GM21447 (cell line): ENCODE measurements around the gene CSRP3.
"Not testable (repeated sequence)": the region's sequence is repeated elsewhere in the genome, so short reads cannot be mapped to it uniquely, and the experiment has no call there.

Source experiments
- ATAC-seq: cut with Tn5 transposase; IDR thresholded peaks from one replicate; pipeline ENCODE4 v1.9.1; 2021; ENCODE audit not compliant: unreplicated experiment

The CSRP3 gene

DNA sequence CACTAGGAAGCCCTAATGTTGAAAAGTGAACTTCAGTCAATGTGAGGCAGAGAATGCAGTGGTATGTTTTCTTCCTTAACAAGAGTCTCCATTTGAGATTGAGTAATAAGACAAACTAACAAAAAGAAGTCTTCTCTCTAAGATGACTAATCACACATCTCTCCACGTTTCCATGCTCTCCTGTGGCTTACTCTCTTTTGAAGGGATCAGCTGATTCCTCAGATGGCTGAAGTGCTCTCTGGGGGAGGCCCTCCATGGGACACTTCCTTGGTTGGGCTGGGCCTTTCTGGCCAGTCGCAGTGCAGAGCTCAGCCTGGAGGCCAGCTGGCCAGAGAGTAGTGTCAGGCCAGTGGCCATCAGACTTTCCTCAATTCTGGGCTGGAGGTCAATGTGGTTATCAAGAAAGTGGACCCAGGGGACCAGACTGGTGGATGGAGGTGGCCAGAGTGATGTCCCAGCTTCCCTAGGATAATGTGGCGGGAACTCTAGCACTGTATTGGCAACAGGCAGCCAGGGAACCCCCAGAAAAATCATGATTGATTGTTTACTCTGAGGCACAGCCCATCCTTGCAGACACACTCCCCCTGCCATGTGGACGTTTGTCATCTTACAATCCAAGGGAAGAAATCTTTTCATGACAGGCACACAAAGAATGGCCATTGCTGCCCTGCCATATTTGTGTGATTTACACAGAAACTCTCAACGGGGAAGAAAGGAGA lies 14.5 kb downstream of the CSRP3 start:
- ATAC-seq: no peak

DNA sequence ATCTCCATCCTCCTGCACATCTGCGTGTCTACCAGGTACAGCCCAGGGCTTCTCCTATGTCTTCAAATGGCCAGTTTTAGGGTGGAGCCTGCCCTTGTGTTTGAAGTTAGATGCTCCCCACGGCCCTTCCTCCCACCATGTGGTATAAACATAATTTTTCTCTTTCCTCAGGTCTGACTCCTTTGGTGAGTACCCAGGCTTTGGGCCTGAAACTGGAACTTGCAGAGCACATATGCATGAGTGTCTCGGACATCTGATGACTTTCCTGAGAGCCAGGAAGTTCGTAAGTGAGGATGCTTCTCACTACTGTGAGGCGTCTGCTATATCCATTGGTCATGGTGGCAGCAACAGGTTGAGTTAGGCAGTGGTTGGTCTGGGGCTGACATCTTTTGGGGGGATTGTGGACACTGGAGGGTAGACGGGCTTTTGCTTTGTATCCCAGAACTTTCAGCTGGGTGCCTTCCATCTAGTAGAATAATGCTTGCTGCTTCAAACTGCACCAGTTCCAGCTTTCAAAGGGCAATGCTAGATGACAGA lies 16.2 kb downstream of the CSRP3 start:
- ATAC-seq: no peak

DNA sequence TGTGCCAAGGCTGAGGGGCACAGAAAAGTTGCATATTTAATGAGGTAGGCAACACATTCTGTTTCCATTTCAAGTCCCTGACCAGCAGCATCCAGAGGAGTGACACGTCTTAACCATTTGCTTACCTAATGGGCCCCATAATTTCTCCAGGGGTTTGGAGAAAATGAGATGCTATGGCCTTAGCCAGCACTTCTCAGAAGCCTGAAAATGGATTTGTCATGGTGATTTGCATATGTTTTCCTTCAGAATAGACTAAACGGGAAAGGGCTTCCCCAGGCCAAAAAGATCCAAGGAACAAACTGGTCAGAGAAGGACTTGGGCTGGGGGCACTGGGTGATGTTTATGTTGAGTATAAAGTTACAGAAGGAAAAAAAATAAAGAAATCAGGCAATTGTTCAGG lies 16.7 kb downstream of the CSRP3 start:
- ATAC-seq: no peak

DNA sequence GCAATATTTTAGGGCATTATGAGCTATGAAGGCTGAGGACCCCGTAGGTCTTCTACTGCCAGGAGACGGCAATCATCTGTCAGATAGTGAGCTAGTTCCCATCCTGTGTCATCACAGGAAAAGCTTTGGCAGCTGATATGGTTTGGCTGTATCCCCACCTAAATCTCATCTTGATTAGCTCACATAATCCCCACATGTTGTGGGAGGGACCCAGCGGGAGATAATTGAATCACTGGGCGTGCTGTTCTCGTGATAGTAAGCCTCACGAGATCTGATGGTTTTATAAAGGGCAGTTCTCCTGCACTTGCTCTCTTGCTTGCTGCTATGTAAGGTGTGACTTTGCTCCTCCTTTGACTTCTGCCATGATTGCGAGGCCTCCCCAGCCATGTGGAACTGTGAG lies 18.1 kb downstream of the CSRP3 start:
- ATAC-seq: no peak

DNA sequence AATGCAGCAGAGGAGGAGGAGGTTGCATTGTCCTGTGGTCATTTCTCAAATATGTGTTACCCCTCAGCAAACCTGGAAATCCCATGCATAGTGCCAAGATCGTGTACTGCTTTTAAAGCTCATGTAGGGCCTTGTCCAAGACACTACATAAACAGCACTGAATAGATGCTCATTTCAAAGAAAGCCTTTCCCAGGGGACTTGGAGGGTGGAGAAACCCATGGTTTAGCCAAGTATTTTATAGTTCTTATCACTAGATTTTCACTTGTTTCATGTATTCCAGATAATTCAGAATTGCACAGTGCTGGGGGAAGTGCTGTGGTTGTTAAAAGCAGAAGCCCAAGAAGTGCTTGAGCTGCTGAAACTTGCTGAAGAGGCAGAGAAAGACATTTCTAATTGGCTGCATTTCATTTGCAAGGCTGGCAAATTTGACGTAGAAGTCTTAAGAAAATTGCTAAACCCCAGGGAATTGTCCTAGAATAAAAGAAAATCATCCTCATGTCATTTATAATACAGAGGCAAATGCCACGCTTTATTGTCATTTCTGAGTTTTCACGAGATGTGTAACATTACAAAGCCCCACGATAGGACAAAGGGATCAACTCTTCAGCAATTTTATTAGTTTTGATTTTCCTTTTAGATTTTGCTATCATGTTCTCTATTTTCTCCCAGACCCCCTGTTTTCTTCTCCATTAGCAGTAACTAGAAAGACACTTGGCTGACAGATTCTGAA lies 20.1 kb downstream of the CSRP3 start:
- no peak for ATAC-seq

DNA sequence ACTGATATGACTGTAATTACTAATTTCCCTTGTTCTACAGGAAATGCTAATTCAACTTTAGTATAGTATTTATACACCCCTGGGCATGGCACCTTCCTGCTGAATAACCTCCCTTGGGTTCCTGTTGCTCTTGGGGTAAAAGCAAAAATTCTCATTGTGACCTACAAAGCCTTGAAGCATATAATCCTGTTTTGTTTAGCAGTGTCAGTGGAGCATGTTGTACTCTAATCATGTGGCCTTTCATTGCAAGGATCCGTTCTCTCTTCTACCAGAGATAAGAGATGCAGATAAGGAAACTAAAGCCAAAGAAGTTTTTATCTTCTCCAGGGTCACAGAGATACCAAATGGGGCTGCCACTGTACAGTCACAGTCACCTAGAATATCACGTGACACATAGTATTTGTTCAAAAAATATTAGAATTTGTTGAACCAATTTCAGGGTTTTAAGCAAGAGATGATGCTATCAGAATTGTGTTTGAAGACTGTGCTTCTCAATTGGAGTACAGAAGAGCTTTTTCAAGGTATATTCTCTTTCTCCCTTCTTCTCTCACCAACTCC lies 25.1 kb downstream of the CSRP3 start:
- no peak for ATAC-seq

DNA sequence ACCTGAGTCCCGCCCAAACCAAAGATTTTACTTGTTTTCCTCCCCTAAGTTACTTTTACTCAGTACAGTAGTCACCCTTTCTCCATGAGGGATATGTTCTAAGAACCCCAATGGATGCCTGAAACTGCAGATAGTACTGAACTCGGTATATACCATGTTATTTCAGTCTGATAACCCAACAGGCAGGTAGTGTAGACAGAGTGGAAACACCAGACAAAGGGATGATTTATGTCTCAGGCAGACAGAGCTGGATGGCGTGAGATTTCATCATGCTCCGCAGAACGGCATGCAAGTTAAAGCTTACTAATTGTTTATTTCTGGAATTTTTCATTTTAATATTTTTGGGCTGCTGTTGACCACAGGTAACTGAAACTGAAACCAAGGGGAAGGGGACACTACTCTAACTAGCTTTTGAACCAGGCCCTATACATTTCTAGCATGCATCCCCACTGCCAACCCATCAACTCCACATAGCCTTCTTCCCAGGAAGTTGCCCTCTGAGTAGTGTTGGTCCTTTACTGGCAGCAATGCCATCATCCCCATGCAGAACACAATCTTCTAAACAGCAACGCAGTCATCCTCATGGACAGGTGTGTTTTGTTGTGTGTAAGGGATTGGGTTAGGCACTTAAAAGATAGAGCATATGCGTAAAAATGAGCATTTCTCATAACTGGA lies 27.7 kb downstream of the CSRP3 start:
- ATAC-seq: no peak

DNA sequence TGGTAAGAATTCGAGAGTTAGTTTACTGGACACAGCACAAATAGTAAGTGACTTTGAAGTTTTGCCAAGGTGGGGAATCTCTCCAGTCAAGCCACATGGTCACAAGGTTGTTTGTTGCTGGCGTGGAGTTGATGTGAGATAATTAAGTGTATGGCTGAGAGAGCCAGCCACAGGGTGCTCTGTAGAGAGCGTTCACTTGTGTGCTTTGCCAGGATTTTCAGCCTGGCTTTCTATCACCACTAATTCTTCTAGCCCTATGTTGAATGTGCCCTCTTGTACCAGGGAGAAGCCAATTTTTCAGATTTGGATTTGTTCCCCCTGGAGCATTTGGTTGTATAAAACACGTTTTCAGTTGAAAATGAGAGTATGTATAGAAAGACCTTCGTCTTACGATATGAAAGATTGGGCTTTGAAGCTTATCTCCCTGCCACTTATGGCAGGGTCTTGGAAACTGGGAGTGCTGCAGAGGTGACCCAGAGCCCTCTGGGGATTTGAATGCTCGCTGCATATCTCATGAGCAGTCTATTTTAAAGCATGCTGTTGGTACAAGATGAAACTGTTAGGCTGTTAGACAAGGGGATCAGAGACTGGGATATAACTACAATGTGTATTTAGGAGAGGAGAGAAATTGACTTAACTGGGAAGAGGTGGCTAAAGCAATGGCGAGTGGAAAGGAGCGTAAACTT lies 28.6 kb downstream of the CSRP3 start:
- no peak for ATAC-seq

DNA sequence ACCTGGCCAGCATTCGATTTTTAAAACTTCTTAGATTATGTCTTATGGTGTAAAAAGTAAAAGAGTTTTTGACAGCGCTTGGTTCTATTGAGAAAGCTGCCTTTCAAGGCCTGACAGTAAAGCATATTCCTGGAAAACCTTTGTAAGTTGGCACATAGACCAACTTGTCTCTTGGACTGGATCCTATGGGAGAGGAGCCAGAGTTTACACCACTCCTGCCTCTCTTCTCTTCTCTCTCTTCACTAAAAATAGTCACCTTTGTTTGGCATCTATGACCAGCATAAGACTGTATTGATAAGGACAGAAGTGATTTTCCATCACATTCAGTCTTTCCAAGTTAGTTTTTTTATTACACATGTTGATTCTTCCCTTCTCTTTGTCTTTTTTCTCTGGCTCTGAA lies 33.7 kb downstream of the CSRP3 start:
- ATAC-seq: no peak

DNA sequence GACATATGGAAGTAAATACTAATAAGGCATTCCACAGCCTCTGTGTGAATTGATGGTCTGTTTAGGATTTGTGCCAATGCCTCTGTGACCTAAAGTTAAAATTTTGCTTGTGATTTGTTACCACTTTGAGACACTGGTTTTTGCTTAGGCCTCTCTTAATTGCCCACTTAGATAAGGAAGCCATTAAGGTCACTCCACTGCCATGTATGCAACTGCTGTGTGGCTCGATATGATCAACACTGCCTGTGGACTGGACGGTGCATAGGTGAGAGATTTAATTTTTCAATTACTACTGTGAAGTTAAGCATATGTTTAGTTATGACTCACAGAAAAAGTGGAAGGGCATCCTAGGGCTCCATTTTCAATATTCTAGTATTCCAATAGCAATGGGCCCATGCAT lies 36.9 kb downstream of the CSRP3 start:
- no peak for ATAC-seq

DNA sequence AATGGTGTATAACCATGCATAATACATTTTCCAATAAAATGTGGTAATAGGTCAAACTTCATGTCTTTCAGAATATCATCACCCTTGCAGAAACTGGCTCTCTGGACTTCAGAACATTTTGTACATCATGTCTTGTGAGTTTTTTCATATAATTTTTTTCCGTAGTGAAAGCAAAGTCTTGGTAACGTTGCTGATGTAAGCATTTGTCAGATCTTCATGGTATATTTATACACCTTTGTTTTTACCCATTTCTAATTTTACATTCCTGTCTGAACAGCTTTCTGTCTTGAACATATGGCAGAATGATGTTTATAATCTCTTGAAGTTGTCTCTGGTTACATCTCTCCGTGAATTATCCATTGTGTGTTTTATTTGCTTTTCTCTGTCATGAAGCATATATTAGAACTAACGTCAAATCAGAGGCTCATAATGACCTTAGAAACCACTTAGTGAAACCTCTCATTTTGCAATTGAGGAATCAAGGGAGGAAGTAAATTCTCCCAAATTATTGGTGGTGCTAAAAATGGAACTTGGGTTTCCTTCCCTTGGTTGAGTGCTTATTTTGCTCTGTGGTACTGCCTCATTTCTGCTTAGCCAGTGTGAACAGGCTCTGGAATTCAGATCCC lies 37.4 kb downstream of the CSRP3 start:
- ATAC-seq: no peak

DNA sequence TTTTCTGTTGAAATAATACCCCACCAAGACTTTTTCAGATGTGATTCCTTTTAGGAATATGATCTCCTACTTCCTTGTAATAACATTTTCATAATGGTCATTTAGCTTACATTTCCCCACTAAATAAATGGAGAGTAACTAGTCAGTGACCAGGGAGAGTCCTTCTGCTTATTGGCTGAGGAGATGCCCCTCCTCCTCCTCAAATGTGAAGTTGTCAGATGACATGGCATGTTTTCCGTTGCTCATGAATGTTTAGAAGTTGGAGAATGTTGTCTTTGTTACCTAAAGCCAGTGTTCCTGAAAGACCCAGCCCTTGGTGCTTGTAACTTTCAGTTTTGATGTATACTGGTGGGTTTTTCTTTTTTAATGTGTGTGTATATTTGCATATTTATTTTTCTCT lies 38.2 kb downstream of the CSRP3 start:
- ATAC-seq: no peak

DNA sequence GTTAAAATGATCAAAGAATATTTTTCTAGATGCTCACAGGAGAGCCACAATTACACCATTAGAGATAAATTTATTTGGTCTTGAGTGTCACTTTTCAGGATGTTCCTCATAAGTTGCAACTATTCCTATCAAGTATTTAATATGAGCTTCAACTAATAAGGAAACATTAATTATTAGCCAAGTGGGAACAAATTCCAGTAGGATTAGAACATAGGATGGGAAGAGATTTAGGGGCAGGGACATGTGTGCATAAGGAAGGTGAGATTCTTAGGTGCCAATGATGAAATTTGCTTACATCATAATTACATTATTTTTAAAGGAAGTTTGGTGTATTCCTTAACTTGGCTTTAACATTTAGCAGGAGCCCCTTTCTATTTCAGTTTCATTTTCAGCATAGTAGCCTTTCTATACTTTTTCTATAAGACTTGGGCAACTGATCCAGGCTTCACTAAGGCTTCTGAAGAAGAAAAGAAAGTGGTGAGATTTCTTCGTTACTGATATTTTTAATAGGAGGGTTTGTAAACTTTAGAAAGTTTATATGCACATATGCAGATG lies 38.8 kb downstream of the CSRP3 start:
- no peak for ATAC-seq

DNA sequence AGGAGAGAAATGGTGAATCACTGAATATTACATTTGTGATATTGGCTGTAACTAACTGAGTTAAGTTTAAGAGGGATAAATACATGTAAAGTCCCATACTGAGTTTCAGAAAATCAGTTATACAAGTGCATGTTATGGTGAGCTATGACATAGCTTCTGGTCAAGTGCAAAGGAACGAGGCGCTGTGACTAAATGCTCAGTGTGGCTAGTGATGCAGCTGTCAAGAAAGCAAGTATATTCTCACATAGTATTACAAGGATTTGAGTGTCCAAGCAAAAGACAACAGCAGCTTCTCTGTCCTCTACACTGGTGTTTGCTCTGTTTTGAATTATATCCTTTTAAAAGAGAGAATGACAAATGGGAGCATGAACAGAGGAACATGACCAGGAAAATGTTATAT lies 40.1 kb downstream of the CSRP3 start:
- ATAC-seq: no peak

DNA sequence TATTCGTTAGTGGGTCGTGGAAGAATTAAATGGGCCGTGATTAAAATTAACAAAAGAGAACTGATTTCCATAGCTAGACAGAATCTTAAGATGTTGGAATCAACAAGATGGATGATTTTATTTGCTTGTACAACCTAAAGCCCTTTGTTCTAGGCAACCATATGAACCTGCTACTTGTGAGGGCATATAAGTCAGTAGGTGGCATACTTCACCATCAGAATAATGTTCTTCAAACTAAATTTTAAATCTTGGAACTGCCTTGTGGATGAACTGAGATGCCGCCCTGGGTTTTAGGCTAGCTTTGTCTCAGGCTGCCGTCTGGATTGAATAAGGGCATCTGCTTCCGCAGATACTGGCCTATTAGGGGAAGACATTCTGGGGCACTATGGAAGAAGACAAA lies 40.9 kb downstream of the CSRP3 start:
- ATAC-seq: no peak

DNA sequence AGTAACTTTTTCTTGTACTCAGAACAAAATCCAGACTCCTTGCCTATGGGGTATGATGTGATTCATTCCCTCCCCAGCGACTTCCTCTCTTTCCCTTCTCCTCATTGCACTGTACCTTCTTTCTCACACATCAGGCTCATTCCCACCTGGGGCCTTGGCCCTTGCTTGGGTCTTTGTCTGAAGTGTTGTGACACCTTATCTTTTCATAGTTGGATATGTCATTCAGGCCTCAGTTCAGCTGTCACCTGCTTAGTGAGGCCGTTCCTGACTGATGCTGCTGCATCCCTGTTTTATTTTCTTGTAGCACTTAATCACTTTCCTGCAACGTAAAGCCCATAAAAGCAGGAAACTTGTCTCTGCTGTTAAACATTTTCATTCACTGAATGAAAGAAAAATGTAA lies 44.9 kb downstream of the CSRP3 start:
- no peak for ATAC-seq

DNA sequence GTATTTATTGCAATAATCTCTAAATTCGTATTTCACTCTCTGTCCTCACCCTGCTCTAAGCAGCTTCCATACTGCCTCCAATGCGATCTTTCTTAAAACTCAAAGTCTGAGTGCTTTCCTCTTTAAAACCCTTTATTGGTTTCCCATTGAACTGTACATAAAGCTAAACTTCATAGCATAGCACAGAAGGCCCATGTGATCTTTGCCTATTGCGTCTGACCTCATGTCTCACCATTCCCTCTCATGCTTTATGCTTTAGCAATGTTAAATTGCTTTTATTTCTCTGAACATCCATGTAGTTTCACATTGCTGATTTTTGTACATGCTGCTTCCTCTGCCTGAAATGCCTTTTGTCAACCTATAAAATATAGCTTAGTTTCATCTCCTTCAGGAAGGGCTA lies 56.5 kb downstream of the CSRP3 start:
- ATAC-seq: no peak

DNA sequence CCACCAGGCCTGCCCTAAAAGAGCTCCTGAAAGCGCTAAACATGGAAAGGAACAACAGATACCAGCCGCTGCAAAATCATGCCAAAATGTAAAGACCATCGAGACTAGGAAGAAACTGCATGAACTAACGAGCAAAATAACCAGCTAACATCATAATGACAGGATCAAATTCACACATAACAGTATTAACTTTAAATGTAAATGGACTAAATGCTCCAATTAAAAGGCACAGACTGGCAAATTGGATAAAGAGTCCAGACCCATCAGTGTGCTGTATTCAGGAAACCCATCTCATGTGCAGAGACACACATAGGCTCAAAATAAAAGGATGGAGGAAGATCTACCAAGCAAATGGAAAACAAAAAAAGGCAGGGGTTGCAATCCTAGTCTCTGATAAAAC lies 64.9 kb downstream of the CSRP3 start:
- ATAC-seq: not testable (repeated sequence)

DNA sequence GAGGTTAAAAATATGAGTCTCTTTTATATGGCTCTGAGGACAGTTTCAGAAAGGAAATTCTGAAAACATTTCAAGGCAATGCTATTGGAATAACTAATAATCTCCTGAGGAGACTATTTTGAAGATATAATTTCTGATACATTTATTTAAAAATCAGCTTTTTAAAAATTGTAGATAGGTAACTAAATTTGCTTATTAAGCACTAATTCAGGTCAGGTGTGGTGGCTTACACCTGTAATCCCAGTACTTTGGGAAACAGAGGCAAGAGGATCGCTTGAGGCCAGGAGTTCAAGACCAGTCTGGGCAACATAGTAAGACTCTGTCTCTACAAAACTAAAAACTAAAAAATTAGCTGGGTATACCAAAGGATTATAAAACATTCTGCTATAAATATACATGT lies 67.8 kb downstream of the CSRP3 start:
- no peak for ATAC-seq
